DOHH2 (cell line): ENCODE measurements around the gene DCP1A.

Experiments
- EZH2phosphoT487 ChIP-seq: fragments of 200-600 bp; sonication (generic); IDR thresholded peaks from 2 replicates; pipeline ENCODE4 v1.6.1; 2017; ENCODE audit warnings: borderline replicate concordance, mild to moderate bottlenecking, antibody characterized with exemption, low read length, moderate library complexity, mixed read lengths
- TF ChIP-seq, protein P1 (sequence below): fragments of 200-600 bp; sonication (generic); IDR thresholded peaks from one replicate; pipeline ENCODE4 v1.5.1; 2014; ENCODE audit warnings: antibody characterized with exemption, mild to moderate bottlenecking, low read depth, low read length; ENCODE audit not compliant: poor library complexity, severe bottlenecking

DNA sequence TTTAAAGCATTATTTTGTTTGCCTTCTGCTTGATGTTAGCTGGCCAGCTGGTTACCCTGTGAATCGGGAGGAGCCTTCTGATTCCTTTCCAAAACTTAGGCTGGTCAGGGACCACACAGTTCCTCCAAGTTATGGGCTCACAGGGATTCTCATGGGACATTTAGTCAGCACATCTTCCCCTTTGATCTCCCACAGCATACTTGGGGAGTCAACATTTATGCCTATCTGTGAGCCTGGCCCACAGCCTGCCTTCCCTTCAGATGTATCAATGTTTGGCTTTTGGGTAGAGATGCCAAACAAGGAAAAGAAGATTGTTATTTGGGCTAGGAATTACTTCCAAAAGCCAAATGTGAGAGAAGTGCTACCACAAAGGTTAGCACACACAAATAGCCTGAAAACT lies 32.6 kb upstream of the DCP1A start:
- TF ChIP-seq, protein P1, sequence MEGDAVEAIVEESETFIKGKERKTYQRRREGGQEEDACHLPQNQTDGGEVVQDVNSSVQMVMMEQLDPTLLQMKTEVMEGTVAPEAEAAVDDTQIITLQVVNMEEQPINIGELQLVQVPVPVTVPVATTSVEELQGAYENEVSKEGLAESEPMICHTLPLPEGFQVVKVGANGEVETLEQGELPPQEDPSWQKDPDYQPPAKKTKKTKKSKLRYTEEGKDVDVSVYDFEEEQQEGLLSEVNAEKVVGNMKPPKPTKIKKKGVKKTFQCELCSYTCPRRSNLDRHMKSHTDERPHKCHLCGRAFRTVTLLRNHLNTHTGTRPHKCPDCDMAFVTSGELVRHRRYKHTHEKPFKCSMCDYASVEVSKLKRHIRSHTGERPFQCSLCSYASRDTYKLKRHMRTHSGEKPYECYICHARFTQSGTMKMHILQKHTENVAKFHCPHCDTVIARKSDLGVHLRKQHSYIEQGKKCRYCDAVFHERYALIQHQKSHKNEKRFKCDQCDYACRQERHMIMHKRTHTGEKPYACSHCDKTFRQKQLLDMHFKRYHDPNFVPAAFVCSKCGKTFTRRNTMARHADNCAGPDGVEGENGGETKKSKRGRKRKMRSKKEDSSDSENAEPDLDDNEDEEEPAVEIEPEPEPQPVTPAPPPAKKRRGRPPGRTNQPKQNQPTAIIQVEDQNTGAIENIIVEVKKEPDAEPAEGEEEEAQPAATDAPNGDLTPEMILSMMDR: no peak
- TF ChIP-seq EZH2phosphoT487: no peak
